HG03060 (cell line): ENCODE data around the gene AGAP1.

Experiments
- ATAC-seq: cut with Tn5 transposase; IDR thresholded peaks from one replicate; pipeline ENCODE4 v1.9.1; 2021; ENCODE audit warnings: low read depth, moderate number of reproducible peaks; ENCODE audit not compliant: unreplicated experiment

The AGAP1 gene

DNA sequence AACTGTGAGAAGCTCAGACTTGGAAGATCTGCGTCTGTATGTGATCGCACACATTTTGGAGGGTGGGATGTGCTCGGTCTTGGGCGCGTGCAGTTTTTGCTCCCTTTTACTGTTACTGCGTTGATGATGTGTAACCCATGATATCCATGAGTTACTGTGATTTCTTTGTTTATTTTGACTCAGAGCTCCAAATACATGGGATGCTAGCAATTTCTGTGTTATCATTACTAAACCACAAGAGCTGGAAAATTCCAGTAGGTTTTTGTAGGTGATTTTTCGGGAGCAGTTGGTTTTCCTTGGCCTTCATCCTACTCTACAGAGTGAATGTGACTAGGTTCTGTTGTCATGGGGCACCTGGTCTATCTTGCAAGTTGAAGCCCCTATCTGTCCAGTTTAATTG, 124.2 kb downstream of the AGAP1 start:
- ATAC-seq: no peak

DNA sequence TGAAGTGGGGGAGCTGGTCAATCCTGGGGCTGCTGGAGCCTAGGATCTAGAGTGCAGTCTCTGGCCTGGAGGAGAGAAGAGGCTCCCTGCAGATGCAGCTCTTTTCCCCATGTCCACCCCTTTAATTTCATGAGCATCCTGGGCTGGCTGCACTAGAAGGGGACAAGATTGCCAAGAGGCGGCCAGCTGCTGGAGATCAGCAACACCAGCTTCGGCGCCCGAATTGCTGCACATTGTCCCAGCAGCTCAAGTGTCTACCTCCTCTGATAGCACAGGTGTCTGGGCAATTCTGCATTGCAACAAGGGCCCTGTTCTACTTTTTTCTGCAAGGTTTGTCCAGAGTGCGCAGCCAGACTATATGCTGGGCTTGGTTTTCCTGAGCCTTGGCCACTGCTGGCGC, 125.7 kb downstream of the AGAP1 start:
- no peak for ATAC-seq

DNA sequence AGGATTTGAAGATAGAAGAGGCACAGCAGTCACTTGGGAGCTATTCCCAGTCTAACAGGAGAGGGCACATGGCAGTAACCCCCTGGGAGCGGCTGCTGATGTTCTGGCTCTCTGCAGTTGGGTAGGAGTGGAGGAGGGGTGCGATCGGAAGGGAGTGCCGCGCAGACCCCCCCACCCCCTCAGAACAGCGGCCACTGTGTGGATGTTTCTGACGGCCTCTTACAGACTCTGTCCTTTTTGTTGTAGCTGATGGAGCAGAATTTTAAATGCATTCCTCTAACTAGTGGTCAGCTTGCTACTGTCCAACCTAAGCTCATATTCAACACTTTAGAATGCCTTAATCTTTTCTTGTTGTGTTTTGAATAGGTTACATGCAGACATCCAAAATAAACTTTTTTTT, 127.9 kb downstream of the AGAP1 start:
- no peak for ATAC-seq

DNA sequence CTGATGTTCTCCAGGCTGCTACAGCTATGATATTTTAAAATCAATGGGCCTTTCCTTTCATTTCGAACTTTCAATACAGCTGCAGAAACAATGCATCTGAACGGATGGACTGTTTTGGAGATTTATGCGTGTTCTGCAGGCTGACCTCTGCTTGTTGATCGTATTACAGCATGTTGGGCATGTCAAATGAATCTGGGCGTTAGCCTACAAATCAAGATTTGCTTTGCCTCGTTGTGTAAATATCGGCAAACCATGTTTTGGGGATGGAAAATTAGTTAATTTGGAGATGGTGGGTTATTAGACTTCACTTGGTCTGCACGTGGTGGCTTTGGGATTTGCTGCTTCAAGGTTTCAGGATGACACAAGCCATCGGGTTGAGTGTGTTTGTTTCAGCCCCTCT, 129.3 kb downstream of the AGAP1 start:
- no peak for ATAC-seq

DNA sequence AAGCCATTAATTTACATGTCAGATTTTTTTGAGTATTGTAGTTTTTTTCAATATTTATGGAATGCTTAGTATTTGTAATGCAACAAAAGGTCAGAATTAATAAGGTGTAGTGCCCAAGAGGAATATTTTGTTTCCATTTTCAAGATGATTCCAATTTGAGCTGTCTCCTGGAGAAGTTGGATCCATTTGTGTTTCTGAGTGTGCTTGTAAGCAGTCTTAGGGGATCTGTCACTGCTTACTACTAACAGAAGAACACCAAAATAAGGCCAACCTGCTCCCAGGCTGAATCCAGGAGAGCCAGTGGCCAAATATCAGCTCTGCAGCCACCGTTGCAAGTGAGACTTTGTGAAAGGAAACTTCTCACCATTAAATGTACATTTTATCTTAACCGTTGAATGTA, 129.9 kb downstream of the AGAP1 start:
- no peak for ATAC-seq

DNA sequence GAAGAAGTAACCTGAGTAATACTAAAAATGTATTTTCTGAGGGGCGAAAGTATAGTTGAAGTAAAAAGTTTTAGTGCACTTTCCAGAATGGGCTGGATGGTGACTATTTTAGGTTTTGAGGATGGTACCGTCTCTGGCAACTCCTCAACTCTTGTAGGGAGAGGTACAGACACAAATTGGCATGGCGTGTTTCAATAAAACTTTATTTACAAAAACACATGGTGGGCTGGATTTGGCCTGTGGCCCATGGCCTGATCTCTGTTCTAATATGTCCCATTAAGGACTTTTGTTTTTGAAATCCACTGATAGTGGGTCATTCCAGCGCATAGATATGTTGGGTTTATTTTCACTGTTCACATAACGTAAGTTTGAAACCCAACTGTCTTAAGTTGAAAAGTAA, 132.8 kb downstream of the AGAP1 start:
- ATAC-seq: no peak

DNA sequence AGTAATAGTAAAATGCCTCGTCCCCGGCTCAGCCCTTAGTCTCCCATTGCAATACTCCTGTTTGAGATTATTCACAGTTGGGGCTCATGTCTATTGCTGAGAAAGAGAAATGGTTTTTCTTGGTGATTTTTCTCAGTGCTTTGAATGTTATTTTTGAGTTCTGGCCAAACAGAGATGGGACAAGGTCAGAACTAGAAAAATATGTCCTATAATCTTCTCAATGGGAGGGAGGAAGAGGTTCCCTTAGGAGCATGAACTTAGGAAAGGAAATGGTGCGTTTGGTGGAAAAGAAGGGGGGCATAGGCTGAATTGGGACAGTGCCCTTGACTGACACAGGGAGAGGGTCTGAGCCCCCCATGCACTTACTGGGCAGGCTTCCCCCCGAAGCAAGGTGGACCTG, 133.8 kb downstream of the AGAP1 start:
- no peak for ATAC-seq

DNA sequence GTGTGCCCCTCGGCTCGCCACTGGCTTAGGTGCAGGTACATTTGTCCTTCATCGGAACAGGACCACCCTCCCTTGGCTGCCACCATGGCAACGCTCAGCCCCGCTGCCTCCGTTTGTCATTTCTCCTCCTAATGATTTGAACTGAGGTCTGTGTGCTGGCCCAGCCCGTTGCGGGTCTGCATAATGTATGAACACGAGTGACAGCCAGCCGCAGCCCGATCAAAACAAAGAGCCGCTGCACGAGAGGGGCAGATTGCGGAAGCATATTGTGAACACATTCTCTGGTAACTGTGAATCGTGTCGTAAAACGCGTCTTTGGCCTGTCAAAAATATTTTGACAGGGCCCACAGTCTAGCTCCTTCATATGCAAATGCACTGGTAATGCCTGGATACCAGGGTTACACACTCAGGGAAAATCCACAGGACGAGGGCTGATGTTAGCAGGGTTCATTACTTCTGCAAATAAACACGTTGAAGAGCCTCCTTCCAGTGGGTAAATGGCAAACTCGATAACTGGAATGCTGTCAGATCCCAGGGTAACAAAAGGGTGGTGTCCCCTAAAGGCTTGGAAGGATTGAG, 137.0 kb downstream of the AGAP1 start:
- no peak for ATAC-seq

DNA sequence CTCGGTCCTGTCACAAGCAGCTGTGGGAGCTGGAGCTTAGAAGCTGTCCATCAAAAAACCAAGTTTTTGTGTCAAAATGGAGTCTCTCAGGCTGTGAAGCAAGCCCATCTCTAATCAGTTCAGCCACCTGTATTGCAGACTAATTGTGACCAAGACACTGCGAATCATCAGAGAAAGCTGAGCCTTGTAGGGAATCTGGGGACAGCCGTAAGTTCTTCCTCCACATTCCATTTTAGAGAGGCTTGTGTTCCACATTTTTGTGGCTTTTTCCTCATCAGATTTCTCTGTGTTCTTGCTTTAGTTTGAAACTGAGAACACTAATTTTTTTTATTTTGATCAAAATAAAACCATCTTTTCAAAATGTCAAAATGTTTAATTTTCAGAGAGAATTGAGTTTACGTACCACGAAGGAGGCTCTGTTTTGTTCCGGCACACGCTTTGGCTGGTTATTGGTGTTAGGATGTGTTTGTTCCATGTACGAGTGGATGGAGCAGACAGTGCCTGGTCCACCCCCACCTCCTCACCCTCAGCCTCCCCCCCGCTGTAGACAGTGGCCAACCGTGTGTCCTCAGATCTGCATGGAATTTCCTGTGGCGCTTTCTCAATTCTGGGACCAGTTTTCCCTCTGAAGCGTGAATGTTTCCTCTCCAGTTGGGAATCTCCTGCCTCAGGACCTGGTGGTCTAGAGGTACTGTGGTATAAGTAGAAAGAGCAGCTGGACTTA, 140.8 kb downstream of the AGAP1 start:
- ATAC-seq: no peak

DNA sequence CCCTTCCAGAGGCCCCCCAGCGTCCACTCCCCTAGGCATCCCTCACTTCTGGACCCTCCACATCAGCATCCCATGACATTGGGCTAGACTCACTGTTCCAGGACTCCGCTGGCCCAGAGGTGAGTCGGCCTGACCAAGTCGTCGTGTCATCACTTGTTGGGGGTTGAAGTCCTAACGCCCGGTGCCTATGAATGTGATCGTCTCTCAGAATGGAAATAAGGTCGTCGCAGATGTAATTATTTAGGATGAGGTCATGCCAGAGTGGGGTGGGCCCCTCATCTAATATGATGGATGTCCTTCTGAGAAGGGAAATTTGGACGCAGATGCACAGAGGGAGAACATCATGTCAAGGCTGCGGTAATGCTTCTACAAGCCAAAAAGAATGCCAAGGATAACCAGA, 142.7 kb downstream of the AGAP1 start:
- ATAC-seq: no peak

DNA sequence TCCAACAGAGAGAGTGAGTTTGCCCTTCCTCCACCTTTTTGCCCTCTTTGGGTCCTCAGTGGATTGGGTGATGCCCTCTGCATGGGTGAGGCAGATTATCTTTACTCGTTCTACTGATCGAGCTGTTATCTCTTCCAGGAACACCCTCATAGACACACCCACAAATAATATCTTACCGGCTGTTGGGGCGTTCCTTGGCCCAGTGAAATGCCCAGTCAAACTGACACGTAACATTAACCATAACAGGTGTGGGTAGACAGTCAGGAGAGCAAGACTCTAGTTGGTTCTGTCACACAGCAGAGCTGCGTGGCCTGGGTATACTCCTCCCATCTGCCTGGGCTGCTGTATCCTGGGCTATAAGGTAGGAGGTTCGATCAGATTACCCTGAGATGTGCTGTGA, 144.1 kb downstream of the AGAP1 start:
- ATAC-seq: no peak

DNA sequence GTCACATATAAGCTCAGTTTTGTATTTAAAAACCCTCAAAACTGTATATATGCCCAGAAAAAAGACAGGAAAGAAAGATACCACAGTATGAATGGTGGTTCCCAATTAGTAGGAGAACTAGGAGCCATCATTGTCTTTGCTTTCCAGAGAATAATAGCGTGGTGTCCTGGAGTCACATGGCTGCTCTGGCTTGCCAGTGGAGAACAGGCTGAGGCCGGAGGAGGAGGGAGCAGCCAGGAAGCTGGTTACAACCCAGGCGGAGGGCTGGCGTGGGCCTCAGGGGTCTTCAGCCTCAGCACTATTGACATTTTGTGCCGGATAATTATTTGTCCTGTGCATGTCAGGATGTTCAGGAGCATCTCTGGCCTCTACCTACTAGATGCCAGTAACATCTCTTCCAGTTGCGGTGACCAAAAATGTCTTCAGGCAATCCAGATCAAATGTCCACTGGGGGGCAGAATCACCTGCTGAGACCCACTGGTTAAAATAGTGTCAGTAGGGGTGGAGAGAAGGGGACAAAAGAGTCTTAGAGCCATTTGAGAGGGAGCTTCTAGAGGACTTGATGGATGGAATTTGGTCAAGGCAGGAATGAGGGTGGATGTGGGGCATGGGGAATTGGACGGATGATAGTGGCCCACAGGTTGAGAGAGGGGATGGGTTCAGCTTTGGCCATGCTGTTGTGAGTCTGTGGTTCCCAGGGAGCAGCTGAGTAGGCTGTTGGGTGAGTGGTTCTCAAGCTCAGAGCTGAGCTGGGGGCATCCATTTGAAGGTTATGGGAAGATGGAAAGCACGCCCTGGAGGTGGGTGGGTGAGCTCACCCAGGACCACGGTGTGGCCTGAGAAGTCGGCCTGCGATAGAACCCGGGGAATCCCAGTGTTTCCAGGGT, 144.9 kb downstream of the AGAP1 start:
- ATAC-seq: no peak

DNA sequence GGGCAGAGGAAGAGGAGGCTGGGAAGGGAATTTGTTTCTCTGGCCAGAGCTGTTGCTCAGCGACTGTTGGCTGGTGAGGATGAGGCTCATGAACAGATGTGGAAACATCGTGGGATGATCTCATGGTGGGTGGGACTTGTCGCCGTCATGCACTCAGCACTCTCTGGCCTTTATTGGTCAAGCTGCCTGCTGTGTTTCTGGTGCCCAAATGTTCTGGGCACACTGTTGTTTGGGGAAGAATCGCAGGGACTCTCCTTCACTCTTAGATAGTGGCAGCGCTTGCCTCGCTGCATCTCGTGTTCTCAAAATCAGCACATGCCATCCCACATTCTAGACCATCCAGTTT, 145.6 kb downstream of the AGAP1 start:
- ATAC-seq: no peak

DNA sequence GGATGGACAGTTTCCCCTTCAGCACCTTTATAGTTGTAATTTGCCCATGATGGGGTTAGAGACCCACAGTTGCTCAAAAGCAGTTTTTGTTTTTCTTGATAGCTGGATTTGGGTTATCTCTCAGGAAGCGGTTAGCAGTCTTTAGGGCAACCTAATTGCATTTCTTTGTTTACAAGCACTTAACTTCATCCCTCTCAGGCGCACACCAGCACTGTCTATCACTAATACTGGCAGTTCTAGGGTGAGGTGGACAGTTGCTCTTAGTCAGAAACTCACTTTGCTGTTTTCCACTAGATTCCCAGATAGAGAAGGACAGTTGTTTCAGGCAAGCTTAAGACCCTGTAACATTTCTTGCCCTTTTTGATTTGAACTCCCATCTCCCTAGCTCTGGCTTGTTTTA, 146.0 kb downstream of the AGAP1 start:
- no peak for ATAC-seq

DNA sequence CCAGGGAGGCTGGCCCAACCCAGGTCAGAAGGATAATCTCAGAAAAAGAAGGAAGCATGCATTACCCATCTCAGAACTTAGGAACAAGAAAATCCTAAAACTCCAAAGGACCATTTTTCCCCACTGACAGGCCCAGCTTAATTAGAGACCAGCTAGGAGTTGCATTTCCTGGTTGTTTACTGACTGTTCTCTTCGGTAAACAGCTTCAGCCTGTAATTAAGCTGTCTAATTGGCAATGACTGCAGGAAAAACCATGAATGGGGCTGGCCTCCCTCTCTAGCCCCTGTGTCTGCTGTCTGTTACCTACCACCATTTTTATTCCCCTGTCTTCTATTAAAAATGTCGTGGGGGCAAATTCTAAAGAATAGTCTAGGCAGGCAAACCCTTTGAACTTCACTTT, 146.5 kb downstream of the AGAP1 start:
- ATAC-seq: no peak

DNA sequence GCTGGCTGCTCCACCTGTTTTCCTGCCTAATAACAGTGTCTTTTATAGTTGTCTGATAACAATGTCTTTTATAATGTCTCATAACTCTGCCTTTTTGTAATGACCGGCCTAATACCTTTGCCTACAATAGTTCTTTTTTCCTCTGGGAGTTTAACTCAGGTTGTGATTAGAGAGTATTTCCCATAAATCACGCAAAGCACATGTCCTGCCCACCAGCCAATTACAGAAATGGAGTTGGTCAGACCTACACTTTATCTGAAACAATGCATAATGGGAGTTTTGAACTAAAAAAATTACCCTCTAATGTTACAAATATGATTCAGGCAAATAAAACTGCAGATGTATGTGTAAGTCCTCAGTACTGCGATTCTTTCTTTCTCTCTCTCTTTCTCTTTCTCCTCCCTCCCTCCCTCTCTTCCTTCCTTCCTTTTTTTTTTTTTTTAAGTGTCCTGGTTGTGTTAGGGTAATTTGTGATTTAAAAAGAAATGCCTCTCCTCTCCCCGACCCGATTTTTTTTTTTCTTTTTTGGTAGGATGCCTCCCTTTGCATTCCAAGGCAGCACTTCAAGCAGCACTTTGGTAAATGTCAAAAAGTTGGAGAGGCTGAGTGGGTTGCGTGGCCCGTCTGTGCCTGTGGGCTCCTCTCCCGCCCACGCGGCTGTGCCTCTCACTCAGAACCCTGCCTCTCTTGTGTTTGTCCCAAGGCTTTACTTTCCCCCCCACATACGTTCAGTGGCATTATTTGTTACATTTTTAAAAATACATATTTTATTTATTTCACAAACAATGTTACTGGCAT, 147.3 kb downstream of the AGAP1 start:
- no peak for ATAC-seq

DNA sequence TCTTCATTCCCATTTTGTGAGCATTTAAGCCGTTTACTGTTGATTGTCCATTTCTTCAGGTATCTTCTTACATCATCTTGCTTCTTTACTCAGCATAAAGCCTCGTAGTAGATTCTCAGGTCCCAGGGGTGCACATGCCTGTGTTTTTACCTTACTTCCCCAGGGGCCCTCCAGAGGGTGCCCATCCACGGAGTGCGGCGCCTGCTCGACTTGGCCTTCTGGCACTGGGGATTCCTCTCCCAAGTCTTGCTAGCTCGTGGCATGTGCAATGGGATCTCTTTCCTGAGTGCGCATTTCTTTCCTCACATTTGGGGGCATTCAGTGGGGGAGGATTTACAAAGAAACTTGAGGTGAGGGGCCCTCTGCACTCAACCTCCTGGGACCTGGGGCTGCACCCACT, 148.1 kb downstream of the AGAP1 start:
- no peak for ATAC-seq

DNA sequence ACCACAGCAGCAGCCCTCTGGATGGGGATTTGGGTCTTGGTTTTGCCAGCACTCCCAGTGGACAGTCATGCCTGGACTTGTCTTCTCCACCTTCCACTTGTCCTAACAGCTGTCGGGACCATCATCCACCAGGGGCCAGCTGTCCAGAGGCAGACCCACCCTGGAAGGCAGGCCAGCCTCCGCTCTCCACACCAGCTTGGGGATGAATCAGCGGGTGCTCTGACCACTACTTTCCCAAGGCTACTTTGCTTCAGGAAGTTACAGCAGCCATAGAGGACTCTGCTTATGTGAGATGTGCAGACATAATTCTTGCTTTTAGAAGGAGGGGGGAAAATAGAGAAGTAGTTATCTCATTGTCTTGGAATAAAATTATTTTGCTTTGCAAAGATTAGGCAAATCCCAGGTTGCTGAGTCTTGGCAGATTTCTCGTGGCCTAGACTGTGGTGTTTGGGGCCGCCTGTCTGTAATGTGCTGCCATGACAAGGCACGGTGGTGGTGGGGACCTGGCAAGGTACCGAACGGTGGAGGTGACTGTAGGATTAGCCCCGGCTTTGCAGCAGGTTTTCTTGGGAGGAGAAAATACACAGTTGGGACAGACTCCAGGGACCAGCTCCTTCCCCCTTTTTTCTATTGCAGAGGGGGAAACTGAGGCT, 148.7 kb downstream of the AGAP1 start:
- no peak for ATAC-seq

DNA sequence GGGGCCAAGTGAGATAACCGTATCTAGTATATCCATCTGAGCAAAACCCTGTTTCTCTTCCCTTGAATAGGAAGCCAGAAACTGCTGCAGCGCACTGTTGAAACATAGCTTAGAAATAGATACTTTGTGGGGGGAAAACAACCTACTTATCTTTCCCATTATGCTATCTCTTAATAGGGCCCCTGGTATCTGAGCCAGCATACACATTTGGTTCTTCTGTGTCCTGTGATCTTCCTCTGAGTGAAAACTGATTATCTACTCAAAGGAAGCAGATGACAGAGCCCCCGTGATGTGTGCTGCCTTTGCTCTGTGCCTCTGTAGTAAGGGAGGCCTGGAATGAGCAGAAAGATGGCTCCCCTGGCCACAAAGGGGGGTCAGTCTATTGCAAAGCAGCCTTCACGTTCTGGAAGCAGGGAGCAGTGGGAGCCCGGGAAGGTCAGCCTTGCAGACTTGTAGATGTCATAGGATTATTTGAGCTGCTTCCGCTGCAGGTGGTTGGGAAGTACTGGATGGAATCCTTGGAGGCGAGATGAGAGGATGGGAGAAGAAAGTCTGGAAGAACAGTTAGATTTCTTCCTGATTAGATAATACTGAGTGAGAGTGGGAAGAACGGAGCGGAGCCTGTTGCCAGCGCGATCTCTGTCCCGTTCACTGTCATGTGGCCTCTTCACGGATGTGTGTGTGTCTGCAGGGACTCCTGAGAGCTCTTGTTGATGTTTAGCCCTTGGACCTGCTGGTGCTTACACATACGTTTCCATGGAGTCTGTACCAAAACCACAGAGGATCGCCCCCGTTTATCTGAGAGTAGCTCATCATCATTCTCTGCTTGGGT, 150.1 kb downstream of the AGAP1 start:
- ATAC-seq: no peak

DNA sequence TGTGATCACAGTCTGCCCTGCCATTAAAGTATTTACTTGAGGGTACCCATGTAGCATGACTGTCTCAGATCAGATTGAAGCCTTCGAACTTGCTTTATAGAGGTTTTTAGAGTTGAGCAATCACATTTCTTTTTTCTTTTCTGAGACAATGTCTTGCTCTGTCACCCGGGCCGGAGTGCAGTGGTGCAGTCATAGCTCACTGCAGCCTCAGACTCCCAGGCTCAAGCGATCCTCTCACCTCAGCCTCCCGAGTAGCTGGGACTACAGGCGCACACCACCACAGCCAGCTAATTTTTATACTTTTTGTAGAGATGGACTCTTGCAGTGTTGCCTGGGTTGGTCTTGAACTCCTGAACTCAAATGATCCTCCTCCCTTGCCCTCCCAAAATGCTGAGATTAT, 153.4 kb downstream of the AGAP1 start:
- no peak for ATAC-seq
